IMR-90 (cell line): ENCODE measurements around the gene ATP5ME. TPM values are rescaled to one million over a fixed set of nuclear protein-coding genes. Genes with fewer than 3 reads are reported as not detected.

Source experiments
- ATAC-seq: fragments of 200-7000 bp; cut with Tn5 transposase; 2 replicates; pipeline ENCODE4 v1.9.1; 2020; ENCODE audit warnings: low read depth, mild to moderate bottlenecking, moderate library complexity
- BruUV-seq: library from RNA; stranded (reverse); fragments of 400-500 nt; replicated peaks from 2 replicates; lab custom pipeline; 2021; lab: Mats Ljungman, UMichigan
- CTCF ChIA-PET: fragments of 300-600 bp; formaldehyde crosslinking; extraction: SDS; loops from one replicate; lab custom pipeline; 2021; ENCODE audit warnings: antibody characterized with exemption; lab: Yijun Ruan, JAX
- POLR2A ChIA-PET: fragments of 300-600 bp; sonication (Branson Sonifier 250); formaldehyde crosslinking; loops from one replicate; lab custom pipeline; 2022; ENCODE audit warnings: antibody characterized with exemption; ENCODE audit not compliant: unreplicated experiment; lab: Charles Lee
- DNase-seq: peaks from one replicate; pipeline ENCODE4 v3.0.0; 2013
- H2AFZ ChIP-seq: replicated peaks from 2 replicates; pipeline ENCODE3; 2013; ENCODE audit warnings: low read length, mild to moderate bottlenecking; ENCODE audit not compliant: poor library complexity
- H2AK5ac ChIP-seq: 2 replicates; pipeline ENCODE4 v1.6.1; 2013; ENCODE audit warnings: low read depth, low read length, inconsistent platforms
- H2AK9ac ChIP-seq: replicated peaks from 2 replicates; pipeline ENCODE3; 2013; ENCODE audit warnings: mild to moderate bottlenecking, low read depth, low read length, moderate library complexity; ENCODE audit not compliant: poor library complexity
- H2BK120ac ChIP-seq: 2 replicates; pipeline ENCODE4 v1.6.1; 2013; ENCODE audit warnings: low read depth, low read length, inconsistent platforms
- H2BK15ac ChIP-seq: 3 replicates; pipeline ENCODE4 v1.6.1; 2013; ENCODE audit warnings: low read depth, low read length, inconsistent platforms
- H2BK20ac ChIP-seq: 2 replicates; pipeline ENCODE4 v1.6.1; 2013; ENCODE audit warnings: low read depth, mild to moderate bottlenecking, inconsistent platforms, low read length, moderate library complexity
- H2BK5ac ChIP-seq: 2 replicates; pipeline ENCODE4 v1.6.1; 2013; ENCODE audit warnings: mild to moderate bottlenecking, low read depth, low read length, inconsistent platforms; ENCODE audit not compliant: poor library complexity, severe bottlenecking
- H3K14ac ChIP-seq: replicated peaks from 2 replicates; pipeline ENCODE4 v1.6.1; 2013; ENCODE audit warnings: low read depth, low read length, inconsistent platforms
- H3K18ac ChIP-seq: 2 replicates; pipeline ENCODE4 v1.6.1; 2013; ENCODE audit warnings: low read depth, low read length, control low read depth
- H3K23ac ChIP-seq: 2 replicates; pipeline ENCODE4 v1.6.1; 2013; ENCODE audit warnings: low read depth, low read length, inconsistent platforms
- H3K27ac ChIP-seq: 2 replicates; pipeline ENCODE4 v1.5.1; 2013; ENCODE audit warnings: mild to moderate bottlenecking, control low read depth, low read length; ENCODE audit not compliant: insufficient read depth
- H3K27me3 ChIP-seq: 2 replicates; pipeline ENCODE4 v1.6.1; 2013; ENCODE audit warnings: low read length; ENCODE audit not compliant: control insufficient read depth, insufficient read depth
- H3K36me3 ChIP-seq: 2 replicates; pipeline ENCODE4 v1.6.1; 2013; ENCODE audit warnings: low read length, mixed read lengths; ENCODE audit not compliant: control insufficient read depth, insufficient read depth
- H3K4ac ChIP-seq: 2 replicates; pipeline ENCODE4 v1.6.1; 2013; ENCODE audit warnings: low read depth, low read length, inconsistent platforms
- H3K4me1 ChIP-seq: 2 replicates; pipeline ENCODE4 v1.6.1; 2013; ENCODE audit warnings: low read length, mixed read lengths; ENCODE audit not compliant: control insufficient read depth, insufficient read depth
- H3K4me2 ChIP-seq: 2 replicates; pipeline ENCODE4 v1.6.1; 2013; ENCODE audit warnings: low read depth, mild to moderate bottlenecking, control low read depth, low read length, moderate library complexity
- H3K4me3 ChIP-seq: 2 replicates; pipeline ENCODE4 v1.5.1; 2013; ENCODE audit warnings: low read depth, mild to moderate bottlenecking, control low read depth, low read length, moderate library complexity; ENCODE audit not compliant: insufficient read depth
- H3K56ac ChIP-seq: 2 replicates; pipeline ENCODE4 v1.6.1; 2013; ENCODE audit warnings: low read length, inconsistent platforms; ENCODE audit not compliant: insufficient read depth; ENCODE audit errors: extremely low read depth
- H3K79me1 ChIP-seq, 2 experiments: 2 replicates each; pipeline ENCODE4 v1.6.1; 2013; ENCODE audit warnings: low read length in 2 of 2, inconsistent platforms in 1 of 2, low read depth in 1 of 2
- H3K9ac ChIP-seq: 2 replicates; pipeline ENCODE4 v1.6.1; 2013; ENCODE audit warnings: low read depth, low read length, control low read depth
- H3K9me1 ChIP-seq: 2 replicates; pipeline ENCODE4 v1.6.1; 2013; ENCODE audit warnings: low read length, inconsistent platforms; ENCODE audit not compliant: insufficient read depth
- H3K9me3 ChIP-seq: 2 replicates; pipeline ENCODE4 v1.6.1; 2013; ENCODE audit warnings: low read length; ENCODE audit not compliant: control insufficient read depth, insufficient read depth
- H4K20me1 ChIP-seq: 2 replicates; pipeline ENCODE4 v1.6.1; 2013; ENCODE audit warnings: low read length, inconsistent platforms; ENCODE audit not compliant: insufficient read depth
- H4K5ac ChIP-seq: 2 replicates; pipeline ENCODE4 v1.6.1; 2013; ENCODE audit warnings: mild to moderate bottlenecking, low read depth, low read length, control low read depth
- H4K8ac ChIP-seq, 2 experiments: 2 replicates each; pipeline ENCODE4 v1.6.1; 2013; ENCODE audit warnings: low read depth in 2 of 2, low read length in 2 of 2, control low read depth in 1 of 2, inconsistent platforms in 1 of 2
- H4K91ac ChIP-seq: 2 replicates; pipeline ENCODE4 v1.6.1; 2013; ENCODE audit warnings: low read depth, low read length, inconsistent platforms; ENCODE audit not compliant: insufficient read depth
- ELK1 ChIP-seq: fragments of 150-350 bp; IDR thresholded peaks from 2 replicates; pipeline ENCODE4 v1.6.1; 2016; ENCODE audit warnings: low read depth, mild to moderate bottlenecking, low read length, moderate library complexity, borderline replicate concordance
- FOS ChIP-seq: fragments of 150-350 bp; IDR thresholded peaks from 2 replicates; pipeline ENCODE4 v1.6.1; 2016; ENCODE audit warnings: low read depth, low read length
- MAZ ChIP-seq: IDR thresholded peaks from 2 replicates; pipeline ENCODE4 v1.6.1; 2012; ENCODE audit warnings: low read depth, mild to moderate bottlenecking, low read length, improper control_type of control experiment, moderate library complexity, borderline replicate concordance
- NFE2L2 ChIP-seq: fragments of 150-350 bp; IDR thresholded peaks from 2 replicates; pipeline ENCODE4 v1.6.1; 2016; ENCODE audit warnings: low read depth, mild to moderate bottlenecking, low read length
- WGBS, 2 experiments: methylation state at CpG; one replicate each; pipeline versions ENCODE4 v1.1.5 to v1.1.7; 2013; ENCODE audit warnings: missing lambda C conversion rate in 2 of 2; ENCODE audit not compliant: insufficient read length in 1 of 2; ENCODE audit errors: extremely low coverage in 2 of 2; 5-methylcytosine and 5-hydroxymethylcytosine counted together
- dilution Hi-C: fragments of 300-500 bp; cut with HindIII; formaldehyde crosslinking; loops from one replicate; pipeline ENCODE4 v1.14.3; 2018; ENCODE audit warnings: low sequenced_read_pairs; ENCODE audit not compliant: unreplicated experiment
- in situ Hi-C: fragments of 300-500 bp; cut with MboI; formaldehyde crosslinking; loops from 3 replicates; pipeline ENCODE4 v1.14.3; 2019; ENCODE audit warnings: low sequenced_read_pairs, inconsistent platforms, mixed read lengths
- intact Hi-C: fragments of 100-400 bp; cut with micrococcal nuclease; formaldehyde crosslinking; loops from 2 replicates; pipeline ENCODE4 v1.10.0; 2022
- polyA plus RNA-seq, 3 experiments: library from polyadenylated mRNA; depleted of rRNA; stranded (reverse); fragments of >200 nt; gene quantifications; 2 replicates each; pipeline ENCODE4 v1.2.3, GENCODE V29; 2012; ENCODE audit warnings: low replicate concordance in 1 of 3
- total RNA-seq: library from RNA; depleted of rRNA; stranded (reverse); fragments of >200 nt; gene quantifications from 2 replicates; pipeline ENCODE4 v1.2.3, GENCODE V29; 2012

Gene ATP5ME
- total and polyA plus RNA-seq, 2 of the 4 experiments (the other 2 are of a cell fraction): 39.3 to 603 TPM

- Histone ChIP-seq H2BK15ac (no peak overlapping the region), H2BK20ac (no peak overlapping the region), H2AK5ac (no peak overlapping the region), H4K20me1 (peaks cover 20% of the 10 kb centered on the region), H3K9ac (no peak overlapping the region), H3K23ac (no peak overlapping the region), H3K36me3 (no peaks in the 10 kb centered on the region; the same call in 1 of the 2 replicates), H3K9me3 (no peaks in the 10 kb centered on the region), H4K8ac (no peak overlapping the region), H3K27ac (no peak overlapping the region), H3K14ac (no peak overlapping the region), H4K5ac (no peak overlapping the region), H3K79me1 (peaks cover 9 to 24% of the 10 kb centered on the region in 2 experiments; a peak in 3 of 4 replicates), H2AK9ac (no peak overlapping the region), H3K18ac (no peak overlapping the region), H4K91ac (no peak overlapping the region), H3K27me3 (peaks cover 6% of the 10 kb centered on the region; the same call in 1 of the 2 replicates), H2AFZ (no peak overlapping the region), H3K56ac (no peak overlapping the region), H3K4me2 (no peak overlapping the region), H3K4ac (no peak overlapping the region), H3K4me1 (peaks cover 18% of the 10 kb centered on the region; the same call in 1 of the 2 replicates), H2BK120ac (no peak overlapping the region), H3K9me1 (peaks cover 13% of the 10 kb centered on the region), H2BK5ac (no peak overlapping the region), H3K4me3 (no peak overlapping the region)
- intact Hi-C loops: no loop called here
- dilution Hi-C loops: no loop called here
- no peak for DNase-seq
- ChIA-PET CTCF (no interaction called here), POLR2A (no interaction called here)
- TF ChIP-seq NFE2L2 (no peak), ELK1 (no peak), FOS (no peak), MAZ (no peak)
- WGBS, 2 experiments: 79% methylated on average over 10 of the region's 46 CpGs; no CpG with 5 or more reads in 1 of the 2 experiments
- BruUV-seq: no TSS peak
- in situ Hi-C loops: no loop called here
- ATAC-seq: no peak
Measured at GRCh38 chr4:704198-704891, 30.3 kb upstream of the ATP5ME start.
